HG03097 (cell line): Measurements from ENCODE around the gene NXPE3.

Experiments
- ATAC-seq: cut with Tn5 transposase; IDR thresholded peaks from one replicate; pipeline ENCODE4 v1.9.1; 2021; ENCODE audit not compliant: unreplicated experiment, low FRiP score

NXPE3 gene

GRCh38 chr3:101801174-101801573 is 22.2 kb downstream of the NXPE3 start:
- ATAC-seq, result no peak

- ATAC-seq, result no peak
Observed at GRCh38 chr3:101802179-101802578, 23.2 kb downstream of the NXPE3 start.

GRCh38 chr3:101803173-101803782 is 24.3 kb downstream of the NXPE3 start:
- ATAC-seq, result peak; percentile 83

GRCh38 chr3:101803939-101804338 is 24.9 kb downstream of the NXPE3 start:
- no peak for ATAC-seq

GRCh38 chr3:101806491-101806890 is 27.5 kb downstream of the NXPE3 start:
- ATAC-seq, result no peak

- ATAC-seq, result peak; percentile 69
Observed at GRCh38 chr3:101807888-101808287, 28.9 kb downstream of the NXPE3 start.

- ATAC-seq, result no peak
Observed at GRCh38 chr3:101809178-101810021, 30.4 kb downstream of the NXPE3 start.

- ATAC-seq, result no peak
Observed at GRCh38 chr3:101810022-101810418, 31.0 kb downstream of the NXPE3 start.

GRCh38 chr3:101811875-101812274 is 32.9 kb downstream of the NXPE3 start:
- ATAC-seq, result no peak

- ATAC-seq, result no peak
Observed at GRCh38 chr3:101812895-101813294, 33.9 kb downstream of the NXPE3 start.

GRCh38 chr3:101813817-101814440 is 34.9 kb downstream of the NXPE3 start:
- no peak for ATAC-seq

GRCh38 chr3:101814835-101815234 is 35.8 kb downstream of the NXPE3 start:
- no peak for ATAC-seq

GRCh38 chr3:101816215-101817149 is 37.5 kb downstream of the NXPE3 start:
- ATAC-seq, result no peak

- ATAC-seq, result no peak
Observed at GRCh38 chr3:101817992-101818391, 39.0 kb downstream of the NXPE3 start.

- no peak for ATAC-seq
Observed at GRCh38 chr3:101819649-101820206, 40.7 kb downstream of the NXPE3 start.

GRCh38 chr3:101821503-101821902 is 42.5 kb downstream of the NXPE3 start:
- ATAC-seq, result no peak

GRCh38 chr3:101823525-101823924 is 44.5 kb downstream of the NXPE3 start:
- ATAC-seq, result no peak

GRCh38 chr3:101824702-101825101 is 45.7 kb downstream of the NXPE3 start:
- ATAC-seq, result no peak

- ATAC-seq, result no peak
Observed at GRCh38 chr3:101825904-101826445, 47.0 kb downstream of the NXPE3 start.
